Heart left ventricle (tissue), 16 donors: ENCODE data around the gene SRSF5. TPM values are rescaled to one million over a fixed set of nuclear protein-coding genes. Genes with fewer than 3 reads are reported as not detected.
"Not testable (repeated sequence)": the region's sequence is repeated elsewhere in the genome, so short reads cannot be mapped to it uniquely, and the experiment has no call there.

Source experiments
- ATAC-seq, 4 donors: fragments of 200-7000 bp; cut with Tn5 transposase; one replicate each; pipeline ENCODE4 v1.9.1; 2020 to 2022; ENCODE audit warnings: moderate library complexity in 4 of 4, mild to moderate bottlenecking in 3 of 4, moderate number of reproducible peaks in 1 of 4
- DNase-seq, 5 donors: peaks; one replicate each; pipeline ENCODE4 v3.0.0-alpha.2; 2020
- H3K27ac ChIP-seq, 12 donors: fragments of 200-600 bp; sonication (generic) in 4 of 12; one replicate each; pipeline versions ENCODE4 v1.5.0 to v1.8.0; 2016 to 2022; ENCODE audit warnings: mild to moderate bottlenecking in 2 of 12
- H3K27me3 ChIP-seq, 9 donors: fragments of 200-600 bp; sonication (generic) in 2 of 9; one replicate each; pipeline versions ENCODE4 v1.5.1 to v1.8.0; 2016 to 2022; ENCODE audit warnings: mild to moderate bottlenecking in 3 of 9
- H3K36me3 ChIP-seq, 9 donors: fragments of 200-600 bp; sonication (generic) in 2 of 9; one replicate each; pipeline versions ENCODE4 v1.5.0 to v1.8.0; 2018 to 2022; ENCODE audit warnings: mild to moderate bottlenecking in 2 of 9
- H3K4me1 ChIP-seq, 12 donors: fragments of 200-600 bp; sonication (generic) in 4 of 12; one replicate each; pipeline versions ENCODE4 v1.5.0 to v1.8.0; 2016 to 2022; ENCODE audit warnings: mild to moderate bottlenecking in 3 of 12
- H3K4me3 ChIP-seq, 12 donors: fragments of 200-600 bp; sonication (generic) in 4 of 12; one replicate each; pipeline versions ENCODE4 v1.5.0 to v1.8.0; 2017 to 2022; ENCODE audit warnings: mild to moderate bottlenecking in 9 of 12, moderate library complexity in 4 of 12
- H3K9me3 ChIP-seq, 12 donors: fragments of 200-600 bp; sonication (generic) in 4 of 12; one replicate each; pipeline versions ENCODE4 v1.5.0 to v1.8.0; 2016 to 2022; ENCODE audit warnings: mild to moderate bottlenecking in 1 of 12
- CTCF ChIP-seq, 12 donors: fragments of 200-600 bp; sonication (generic) in 4 of 12; IDR thresholded peaks; one replicate each; pipeline versions ENCODE4 v1.5.0 to v1.8.0; 2018 to 2022; ENCODE audit warnings: antibody characterized with exemption in 12 of 12, mild to moderate bottlenecking in 5 of 12
- POLR2A ChIP-seq, 2 donors: fragments of 450-650 bp; IDR thresholded peaks; one replicate each; pipeline ENCODE4 v1.6.1; 2017; ENCODE audit warnings: antibody characterized with exemption in 2 of 2, mild to moderate bottlenecking in 2 of 2, moderate library complexity in 2 of 2
- WGBS, 4 donors: extraction: QIAGEN DNeasy Blood & Tissue Kit in 2 of 4; methylation state at CpG; one replicate each; pipeline versions ENCODE4 v1.1.5 to v1.1.7; 2013 to 2018; 5-methylcytosine and 5-hydroxymethylcytosine counted together
- intact Hi-C, 10 donors: fragments of 100-400 bp; cut with DNase I; formaldehyde crosslinking; loops; one replicate each; pipeline versions ENCODE4 v1.11.1 to v1.14.2; 2022
- long read RNA-seq, 3 donors: library from polyadenylated mRNA; unstranded; transcript quantifications; one replicate each; pipeline ENCODE4 v2.0.0, GENCODE V29; 2020 to 2021
- polyA plus RNA-seq, 2 donors: library from polyadenylated mRNA; stranded (reverse); fragments of 200-250 nt; gene quantifications; one replicate each; pipeline ENCODE4 v1.2.3, GENCODE V29; 2013
- total RNA-seq, 9 donors: library from RNA; depleted of rRNA in 2 of 9; stranded (reverse); fragments of >200 nt in 2 of 9; fragmentation: NEBNext Ultra II Directional in 3 of 9; extraction: Animal tissue kit (Norgen Biotek cat#: 25700) in 3 of 9; gene quantifications; one replicate each; pipeline versions ENCODE4 v1.1.0 to v1.2.4, GENCODE V29; 2016 to 2023
- donor health status: ischemic (EF 13 %, LVEDD 7.1; RV severe dilation, severe dysfunction).
- donor health status: healthy with polysubstance abuse.
- donor health status: DM: no; HTN: yes; CAD: no.
- donor health status: DM: no; HTN: no; CAD: no.
- donor health status: ischemic (EF 25% LVEDD 6.9; RV normal size, moderate dysfunction).
- donor health status: ischemic (EF 25% LVEDD 5.7; RV mildly dilated, moderate dysfunction).
- donor health status: healthy.
- donor health status: DM: yes; HTN: yes; CAD: no.
- donor health status: ischemic (EF 35%, LVEDD 5.7; RV mildly dilated, moderate dysfunction).
- donor health status: nonischemic (EF 11% LVEDD 7.7; RV severe dilation, severe dysfunction).
- donor health status: DM: yes; HTN: yes; CAD: no.
- donor health status: PGD.
- donor health status: ischemic (EF 29% LVEDD 5.4; RV normal size, mild dysfunction).
- donor health status: nonischemic (EF 23%, LVEDD 6.1; RV moderate dilation, normal function).

Gene SRSF5
- total RNA-seq: 100 to 1,000 TPM in 7 of 9 donors, 10 to 100 TPM in 2; 63.8 to 197 (median 176) TPM
- polyA plus RNA-seq: 100 to 1,000 TPM; 157 to 186 TPM
- long read RNA-seq, donor 1, transcript SRSF5-201 (8 exons, 1,638 nt): minor isoform, 5 of 74 reads
- long read RNA-seq, donor 1, transcript SRSF5-217 (8 exons, 1,500 nt): major isoform, 24 of 74 reads
- long read RNA-seq, donor 1, partial matches to known transcripts: 10 of 74 reads
- long read RNA-seq, donor 1, other reads (novel, unspliced or antisense): 31 of 74 reads
- long read RNA-seq, donor 2, transcript SRSF5-217 (8 exons, 1,500 nt): major isoform, 101 of 292 reads
- long read RNA-seq, donor 2, transcript SRSF5-201 (8 exons, 1,638 nt): minor isoform, 34 of 292 reads
- long read RNA-seq, donor 2, partial matches to known transcripts: 27 of 292 reads
- long read RNA-seq, donor 2, other reads (novel, unspliced or antisense): 126 of 292 reads
- long read RNA-seq, donor 3, transcript SRSF5-217 (8 exons, 1,500 nt): major isoform, 18 of 56 reads
- long read RNA-seq, donor 3, partial matches to known transcripts: 4 of 56 reads
- long read RNA-seq, donor 3, other reads (novel, unspliced or antisense): 29 of 56 reads

DNA sequence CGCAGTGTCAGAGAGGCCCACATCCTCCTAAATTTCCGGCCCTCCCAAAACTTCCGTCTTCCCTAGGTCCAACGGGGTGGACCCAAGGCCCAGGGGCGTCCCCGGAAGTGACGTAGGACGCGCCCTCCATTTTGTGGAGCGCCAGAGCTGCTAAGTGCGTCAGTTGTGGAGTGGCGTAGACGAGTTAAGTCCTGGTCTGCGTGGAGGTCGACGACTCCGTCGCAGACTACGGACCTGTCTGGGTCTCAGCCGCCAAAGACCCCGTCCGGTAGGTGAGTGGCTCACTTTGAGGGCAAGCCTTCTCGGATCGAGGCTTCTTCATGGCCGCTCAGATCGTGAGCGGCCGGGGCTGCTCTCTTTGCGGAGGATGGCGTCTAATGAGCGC, at the start of gene SRSF5:
Gene SRSF5 (plus strand): TSS at position 159 of the 385 bp plus-strand sequence. CDS start 1,015 bp downstream, outside the sequence.
- Histone ChIP-seq H3K4me3 (peak within 1 kb of the TSS; percentile 85 to 99 (median 96)), H3K4me1 (peaks cover 0 to 46% (median 37%) of the 10 kb centered on the region in 12 donors), H3K36me3 (peaks cover 2 to 41% (median 41%) of the 10 kb centered on the region in 9 donors), H3K27me3 (no peaks in the 10 kb centered on the region), H3K27ac (peak within 1 kb of the TSS; percentile 98 to 100 (median 100)), H3K9me3 (no peaks in the 10 kb centered on the region)
- ATAC-seq (peak; percentile 95 to 99 (median 98)), DNase-seq (peak; percentile 97 to 98 (median 97))
- intact Hi-C loops: loop anchor here in 2 of 10 donors (2.0 kb wide), 2 partner anchors 40 to 156 kb away; partner anchors contain the start of gene SUSD6 (in 1 of the 2)
- 0 to 1% (median 0%) methylated on average over 12 to 31 of the region's 31 CpGs for WGBS, 4 donors
- TF ChIP-seq CTCF (IDR thresholded peaks at IDR 0.05): no peak
- peak; percentile 80 to 97 for TF ChIP-seq POLR2A (IDR thresholded peaks at IDR 0.05)

DNA sequence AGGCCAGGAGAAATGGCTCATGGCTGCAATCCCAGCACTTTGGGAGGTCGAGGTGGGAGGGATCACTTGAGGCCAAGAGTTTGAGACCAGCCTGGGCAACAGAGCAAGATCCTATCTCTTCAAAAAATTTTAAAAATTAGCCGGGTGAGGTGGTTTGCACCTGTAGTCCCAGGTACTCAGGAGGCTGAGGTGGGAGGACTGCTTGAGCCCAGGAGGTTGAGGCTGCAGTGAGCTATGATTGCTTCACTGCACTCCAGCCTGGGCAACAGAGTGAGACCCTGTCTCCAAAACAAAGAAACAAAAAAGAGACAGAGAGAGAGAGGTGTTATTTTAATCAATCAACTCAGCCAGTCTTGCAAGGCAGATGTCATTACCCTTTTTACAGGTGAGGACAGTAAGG, 48.3 kb upstream of the SRSF5 start:
- Histone ChIP-seq H3K4me1 (peaks cover 10 to 75% (median 41%) of the 10 kb centered on the region in 12 donors), H3K27ac (peak overlapping the region in 5 of 12 donors; percentile 64 to 88 (median 75))
- intact Hi-C loops: loop anchor here in 5 of 10 donors (2.0 to 10.0 kb wide), 4 partner anchors 36 to 108 kb away; partner anchors contain the start of gene SUSD6 (in 3 of the 5)
- 82 to 93% (median 89%) methylated on average over 2 of the region's 2 CpGs for WGBS, 4 donors
- H3K4me3 ChIP-seq, ATAC-seq, H3K9me3 ChIP-seq, DNase-seq, H3K27me3 ChIP-seq, H3K36me3 ChIP-seq: not testable (repeated sequence)

DNA sequence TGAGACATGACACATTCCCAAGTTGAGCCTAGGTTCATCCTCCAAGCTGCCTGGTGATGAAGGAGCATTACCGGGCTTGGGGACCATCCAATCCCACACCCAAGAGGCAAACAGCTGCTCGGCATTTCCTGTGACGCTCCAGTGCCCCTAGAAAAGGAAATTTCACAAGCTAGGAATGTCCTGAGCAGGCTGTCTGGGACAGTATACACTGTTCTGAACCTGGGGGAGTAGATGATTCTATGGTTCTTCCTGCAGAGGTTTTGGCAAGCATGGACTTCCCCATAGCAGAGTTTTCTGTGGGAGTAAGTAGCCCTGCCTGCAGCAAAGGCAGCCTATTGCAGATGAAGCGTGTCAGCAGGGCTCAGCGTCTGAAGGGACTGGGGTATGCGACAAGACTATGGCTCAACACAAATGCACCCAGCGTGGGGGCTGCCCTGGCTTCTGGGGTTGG, 47.4 kb upstream of the SRSF5 start:
- TF ChIP-seq POLR2A (IDR thresholded peaks at IDR 0.05) (no peak), CTCF (IDR thresholded peaks at IDR 0.05) (no peak)
- Histone ChIP-seq H3K9me3 (no peaks in the 10 kb centered on the region), H3K4me3 (no peak overlapping the region), H3K27me3 (no peaks in the 10 kb centered on the region), H3K36me3 (peaks cover 0 to 2% (median 0%) of the 10 kb centered on the region in 9 donors), H3K4me1 (peaks cover 7 to 67% (median 37%) of the 10 kb centered on the region in 12 donors), H3K27ac (peak overlapping the region in 11 of 12 donors; percentile 16 to 88 (median 64))
- 29 to 61% (median 51%) methylated on average over 7 of the region's 7 CpGs for WGBS, 4 donors
- intact Hi-C loops: loop anchor here in 5 of 10 donors (2.0 to 10.0 kb wide), 4 partner anchors 37 to 109 kb away; partner anchors contain the start of gene SUSD6 (in 3 of the 5)
- DNase-seq (peak in 4 of 5 donors; percentile 48 to 78 (median 56)), ATAC-seq (peak; percentile 82 to 87 (median 84))

DNA sequence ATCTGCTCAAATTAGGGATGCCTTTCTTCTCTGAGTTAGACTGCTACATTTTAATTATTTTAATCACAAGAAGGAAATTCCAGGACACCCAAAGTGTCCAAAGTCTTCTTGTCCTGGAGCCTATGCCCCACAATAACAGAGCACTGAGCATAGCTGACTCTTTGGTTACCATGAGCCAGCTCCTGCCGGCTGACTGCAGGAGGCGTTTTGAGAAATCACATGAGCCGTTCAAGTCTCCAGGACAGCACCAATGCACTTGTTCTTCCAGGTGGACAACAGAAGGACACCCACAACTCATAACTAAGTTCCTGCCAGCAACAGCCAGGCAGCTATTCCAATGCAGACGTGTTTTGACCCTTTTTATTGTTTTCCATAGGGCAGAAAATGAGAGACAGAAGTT, 46.0 kb upstream of the SRSF5 start:
- intact Hi-C loops: no loop called here

More for the DNA sequence above, 46.0 kb upstream of the SRSF5 start:
- Histone ChIP-seq H3K27ac (no peak overlapping the region), H3K9me3 (no peaks in the 10 kb centered on the region), H3K4me3 (no peak overlapping the region), H3K36me3 (no peaks in the 10 kb centered on the region), H3K4me1 (peaks cover 7 to 62% (median 31%) of the 10 kb centered on the region in 12 donors), H3K27me3 (no peaks in the 10 kb centered on the region)
- no peak for DNase-seq
- ATAC-seq: no peak
- WGBS, 4 donors: 49 to 79% (median 57%) methylated on average over 4 of the region's 4 CpGs
- TF ChIP-seq CTCF (IDR thresholded peaks at IDR 0.05): no peak
- no peak for TF ChIP-seq POLR2A (IDR thresholded peaks at IDR 0.05)
